Stimulated activated CD8-positive, alpha-beta memory T cell treated with anti-CD3 and anti-CD28 coated beads, Interleukin-4, amount 100 ng/mL, for 48 hours (primary cell): ENCODE results near the gene TASP1.
"Not testable (repeated sequence)": the region's sequence is repeated elsewhere in the genome, so short reads cannot be mapped to it uniquely, and the experiment has no call there.

ENCODE experiments used
- DNase-seq: peaks from one replicate; pipeline ENCODE4 v3.0.0-alpha.2; 2020

TASP1 gene

DNA sequence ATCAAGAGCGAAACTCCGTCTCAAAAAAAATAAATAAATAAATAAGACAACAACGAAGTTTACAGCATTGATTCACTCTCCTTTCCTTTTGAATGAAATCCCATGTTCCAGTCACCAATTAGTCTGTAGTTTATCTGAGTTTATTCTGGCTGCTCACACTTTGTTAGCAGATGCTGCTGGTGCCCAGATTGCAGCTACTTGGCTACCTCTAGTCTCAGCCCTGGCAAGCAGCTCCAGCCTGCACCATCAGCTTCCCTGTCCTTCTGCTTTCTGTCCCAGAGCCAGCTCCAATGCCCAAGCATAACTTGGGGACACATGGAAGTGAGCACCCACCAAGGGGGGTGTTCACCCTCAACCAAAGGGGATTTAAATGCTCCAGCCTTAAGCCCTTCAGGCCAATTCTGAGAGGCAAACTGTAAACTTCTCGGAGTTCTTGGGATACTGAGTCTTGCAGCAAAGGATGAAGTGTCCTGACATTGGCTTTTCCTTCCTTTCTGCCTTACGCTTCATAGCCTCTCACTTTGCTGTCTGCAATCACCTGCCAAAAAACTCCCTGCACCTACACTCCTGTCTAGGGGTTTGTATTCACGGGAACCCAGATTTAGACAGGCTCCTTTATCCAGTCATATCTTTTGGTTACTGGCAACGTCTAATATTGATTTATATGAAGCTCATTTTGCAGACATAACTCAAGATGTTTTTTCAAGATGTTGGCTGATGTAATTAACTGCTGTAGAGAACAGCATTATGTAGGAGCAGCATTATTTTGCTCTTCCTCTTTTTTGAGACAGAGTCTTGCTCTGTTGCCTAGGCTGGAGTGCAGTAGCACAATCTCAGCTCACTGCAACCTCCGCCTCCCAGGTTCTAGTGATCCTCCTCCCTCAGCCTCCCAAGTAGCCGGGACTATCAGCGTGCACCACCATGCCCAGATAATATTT is 9.8 kb upstream of the TASP1 start:
- DNase-seq, result no peak

DNA sequence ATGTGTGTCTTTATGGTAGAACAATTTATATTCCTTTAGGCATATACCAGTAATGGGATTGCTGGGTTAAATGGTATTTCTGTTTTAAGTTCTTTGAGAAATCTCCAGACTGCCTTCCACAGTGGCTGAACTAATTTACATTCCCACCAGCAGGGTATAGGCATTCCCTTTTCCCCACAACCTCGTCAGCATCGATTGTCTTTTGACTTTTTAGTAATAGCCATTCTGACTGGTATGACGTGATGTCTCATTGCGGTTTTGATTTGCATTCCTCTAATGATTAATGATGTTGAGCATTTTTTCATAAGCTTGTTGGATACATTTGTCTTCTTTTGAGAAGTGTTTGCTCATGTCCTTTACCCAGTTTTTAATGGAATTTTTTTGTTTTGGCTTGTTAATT is 5.3 kb upstream of the TASP1 start:
- DNase-seq, result no peak

DNA sequence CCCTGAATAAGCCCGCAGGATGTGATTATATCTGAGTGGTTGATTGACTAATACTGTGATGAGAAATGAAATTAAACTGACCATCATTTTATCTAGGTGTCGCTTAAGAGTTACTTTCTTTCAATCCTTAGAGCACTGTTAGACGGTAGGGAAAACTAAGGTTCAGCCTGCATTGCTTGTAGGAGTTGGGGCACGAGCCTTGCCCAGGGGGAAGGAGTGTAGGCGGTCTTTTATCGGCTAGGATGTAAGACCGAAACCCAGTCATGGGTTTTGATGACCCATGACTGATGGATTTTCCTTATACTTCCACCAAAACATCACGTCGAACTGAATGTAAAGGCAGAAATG is 392 bp upstream of the TASP1 start:
- no peak for DNase-seq

DNA sequence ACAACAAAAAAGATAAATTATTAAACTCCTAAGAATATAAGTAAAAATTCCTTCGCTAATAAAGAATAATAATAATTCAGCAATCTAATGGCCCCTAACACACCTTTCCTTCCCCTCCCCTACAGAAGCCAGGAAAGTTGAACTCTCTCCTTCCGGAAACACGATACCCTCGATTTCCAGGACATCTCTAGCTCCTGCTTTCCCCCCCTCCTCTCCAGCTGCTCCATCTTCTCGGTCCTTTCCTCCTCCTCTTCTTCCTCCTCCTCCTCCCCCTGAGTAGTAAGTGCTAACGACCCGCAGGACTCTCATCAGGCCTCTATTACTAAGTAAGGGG is 603 bp downstream of the TASP1 start:
- no peak for DNase-seq

DNA sequence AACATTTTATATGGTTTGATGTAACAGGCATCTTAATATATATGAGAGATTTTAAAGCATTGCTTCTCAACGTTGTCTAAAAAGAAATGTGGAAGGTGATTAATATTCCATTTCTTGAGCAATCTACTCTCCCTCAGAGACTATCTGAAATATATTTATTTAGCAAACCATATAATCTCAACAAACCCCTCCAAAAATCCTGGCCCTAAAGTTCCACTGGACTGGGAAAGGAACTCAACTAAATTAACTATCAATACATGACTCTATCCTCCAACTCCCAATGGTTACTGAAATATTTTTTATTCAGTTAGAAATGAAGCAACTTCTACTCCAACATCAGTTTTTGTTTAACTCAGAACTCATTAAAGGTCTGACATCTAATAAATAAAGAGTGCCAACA is 6.3 kb downstream of the TASP1 start:
- no peak for DNase-seq

DNA sequence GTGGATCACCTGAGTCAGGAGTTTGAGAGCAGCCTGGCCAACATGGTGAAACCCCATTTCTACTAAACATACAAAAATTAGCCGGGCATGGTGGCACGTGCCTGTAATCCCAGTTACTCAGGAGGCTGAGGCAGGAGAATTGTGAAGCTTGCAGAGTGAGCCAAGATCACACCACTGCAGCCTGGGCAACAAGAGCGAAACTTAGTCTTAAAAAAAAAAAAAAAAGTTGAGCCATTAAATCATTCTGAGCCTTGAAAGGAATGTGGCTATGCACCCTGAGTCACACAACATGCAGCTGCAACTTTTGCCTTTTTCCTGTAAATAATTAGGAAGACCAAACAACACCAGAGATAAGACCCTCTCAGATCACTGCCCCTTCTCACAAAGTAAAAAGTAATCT is 11.2 kb downstream of the TASP1 start:
- DNase-seq, result not testable (repeated sequence)

DNA sequence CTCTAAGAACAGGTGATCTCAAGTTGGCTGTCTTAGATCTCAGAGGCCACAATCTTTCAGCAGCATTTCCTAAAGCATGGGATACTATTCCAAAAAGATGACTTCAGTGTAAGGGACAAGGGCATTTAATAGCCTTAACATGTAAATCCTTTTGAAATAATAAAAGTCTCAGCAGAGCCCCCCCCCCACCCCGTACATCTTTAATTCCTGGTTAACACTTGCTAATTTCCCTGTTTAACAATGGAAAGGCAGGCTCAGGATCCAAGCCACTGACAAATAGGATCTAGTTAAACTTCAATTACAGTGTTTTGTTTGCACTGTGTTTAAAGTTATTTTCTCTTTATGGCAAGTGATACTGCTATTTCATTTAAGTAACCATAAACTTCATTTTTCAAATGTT is 12.0 kb downstream of the TASP1 start:
- DNase-seq, result no peak

DNA sequence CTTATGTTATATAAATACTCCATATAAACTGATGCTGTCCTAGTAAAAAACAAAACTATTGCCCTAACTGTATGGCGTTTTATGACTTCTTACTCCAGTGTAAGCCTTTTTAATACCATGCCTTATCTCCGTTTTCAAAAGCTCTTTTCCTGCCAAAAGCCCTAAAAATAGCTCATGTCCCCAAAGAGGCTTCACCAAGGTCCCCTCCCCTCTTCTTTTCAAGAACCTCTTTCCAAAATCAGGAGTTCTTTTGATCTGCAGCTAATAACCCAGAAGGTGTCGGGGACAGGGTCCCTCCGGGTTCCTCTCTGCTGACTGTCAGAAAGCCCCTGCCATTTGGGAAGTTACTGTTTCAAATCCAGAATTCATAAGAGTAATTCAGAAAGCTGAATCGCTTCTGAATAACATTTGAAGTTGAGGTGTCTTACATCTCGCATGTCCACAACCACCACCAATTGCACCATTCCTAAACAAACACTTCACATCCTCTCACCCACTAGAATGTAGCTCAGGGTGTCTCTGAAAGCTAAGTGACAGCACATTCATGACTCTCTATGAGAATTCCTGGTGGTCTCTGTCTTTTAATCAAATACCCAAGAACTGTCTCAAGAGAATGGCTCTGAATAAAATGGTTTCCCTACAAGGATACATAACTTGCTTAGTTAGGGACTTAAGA is 13.3 kb downstream of the TASP1 start:
- DNase-seq, result no peak

DNA sequence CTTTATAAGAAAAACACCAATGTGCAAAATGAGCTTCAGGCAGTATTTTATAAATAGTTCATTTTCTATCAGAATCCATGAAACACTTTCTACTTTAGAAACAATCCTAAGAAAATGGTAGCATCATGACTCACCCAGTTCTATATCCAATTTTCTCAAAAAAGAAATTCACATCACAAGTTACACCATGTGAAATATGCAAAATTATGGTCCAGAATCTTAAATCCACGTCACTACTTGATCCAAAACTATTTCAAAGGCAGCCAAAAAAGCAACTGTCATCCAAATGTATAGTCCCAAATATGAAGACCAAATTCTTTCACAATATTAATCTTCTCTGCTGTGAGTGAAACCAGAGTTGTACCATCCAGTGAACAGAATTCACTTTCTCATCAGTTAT is 19.3 kb downstream of the TASP1 start:
- not testable (repeated sequence) for DNase-seq

DNA sequence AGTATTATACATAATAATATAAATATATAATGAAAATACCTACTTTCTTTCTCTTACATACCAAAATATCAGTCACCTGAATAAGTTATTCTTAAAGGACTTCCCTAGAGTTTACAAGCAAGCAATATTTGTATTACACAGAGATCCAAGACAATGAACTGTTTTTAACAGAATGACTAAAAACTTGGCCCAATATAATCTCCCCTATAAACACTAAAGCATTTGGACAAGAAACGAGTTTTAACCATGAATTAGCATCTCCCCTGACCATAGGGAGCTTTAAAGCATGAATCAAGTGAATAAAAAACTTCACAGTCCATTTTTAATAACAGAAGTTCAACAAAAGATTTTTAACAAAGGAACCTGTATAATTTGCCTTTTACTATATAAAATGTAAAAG is 20.3 kb downstream of the TASP1 start:
- DNase-seq, result not testable (repeated sequence)

DNA sequence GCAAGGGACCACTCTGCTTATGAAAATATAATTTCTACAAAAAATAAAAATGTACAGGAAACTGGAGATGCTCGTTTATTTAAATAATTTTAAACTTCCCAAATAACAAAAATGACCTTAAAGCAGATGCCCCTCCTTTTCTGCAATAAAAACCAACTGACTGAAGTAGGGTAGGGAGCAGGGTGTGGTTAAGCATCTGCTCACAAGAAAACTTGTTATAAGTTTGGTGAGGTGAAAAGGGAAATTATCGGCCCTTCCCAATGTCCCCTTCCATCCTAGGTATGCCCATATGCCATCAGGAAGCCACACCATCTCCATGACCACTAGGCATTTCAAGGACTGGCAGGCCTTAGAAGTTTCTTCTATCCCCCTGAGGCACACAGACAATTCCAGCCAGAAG is 21.1 kb downstream of the TASP1 start:
- not testable (repeated sequence) for DNase-seq

DNA sequence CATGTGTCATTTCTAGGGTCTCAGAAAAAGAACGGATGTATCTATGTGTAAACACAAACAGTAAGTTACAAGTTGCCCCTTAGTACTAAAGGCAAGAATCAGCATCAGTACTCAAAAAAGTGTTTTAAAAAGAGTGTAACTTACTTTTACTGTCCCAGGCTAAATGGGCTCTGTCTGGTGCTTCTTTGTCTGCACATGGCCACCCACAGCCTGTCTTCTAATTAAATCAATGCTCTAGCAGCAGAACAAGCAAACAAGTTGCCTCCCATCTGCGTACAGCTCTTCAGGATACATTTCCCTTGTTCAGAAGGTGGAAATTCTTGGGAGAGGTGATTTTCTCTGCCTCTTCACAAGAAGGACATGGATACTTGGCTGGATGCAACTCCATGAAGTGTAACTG is 22.0 kb downstream of the TASP1 start:
- not testable (repeated sequence) for DNase-seq

DNA sequence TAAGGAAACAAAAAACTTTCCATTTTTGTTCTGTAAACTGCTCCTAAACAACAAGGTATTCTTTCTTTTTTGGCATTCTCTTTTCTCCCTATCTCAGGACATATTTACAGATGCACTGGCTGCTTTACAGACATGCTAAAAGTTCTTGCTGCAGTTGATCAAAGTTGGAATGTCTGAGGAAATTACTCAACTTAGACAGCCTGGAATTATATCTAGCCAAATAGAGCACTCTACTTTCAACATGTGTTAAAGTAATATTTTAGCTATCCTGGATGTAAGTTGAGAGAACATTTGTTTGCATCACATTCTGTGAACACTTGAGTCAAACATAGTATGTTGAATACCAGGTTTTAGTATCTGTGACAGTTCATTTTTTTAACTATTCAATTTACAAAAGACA is 24.8 kb downstream of the TASP1 start:
- no peak for DNase-seq

DNA sequence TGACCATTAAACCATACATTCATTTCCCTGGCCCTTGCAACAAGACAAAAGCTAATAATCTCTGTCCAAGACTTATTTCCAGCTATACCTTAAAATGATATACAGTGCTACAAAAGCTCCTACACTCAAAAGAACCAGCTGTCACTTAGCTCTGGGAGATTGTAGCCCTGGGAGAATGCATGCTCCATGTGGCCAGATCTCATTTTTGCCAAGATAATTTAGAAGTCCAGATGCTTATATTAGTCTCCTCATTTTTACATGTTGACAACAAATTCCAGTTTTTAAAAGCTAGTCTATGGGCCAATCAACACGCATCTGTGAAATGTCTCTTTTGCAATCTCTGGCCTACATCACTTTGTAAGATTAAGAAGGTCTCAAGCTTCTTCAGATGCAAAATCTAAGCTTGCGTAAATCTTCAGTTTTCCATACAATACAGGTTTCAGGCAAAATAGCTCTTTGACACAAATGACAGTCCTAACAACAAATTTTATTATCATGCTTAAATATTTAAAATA is 27.1 kb downstream of the TASP1 start:
- no peak for DNase-seq

DNA sequence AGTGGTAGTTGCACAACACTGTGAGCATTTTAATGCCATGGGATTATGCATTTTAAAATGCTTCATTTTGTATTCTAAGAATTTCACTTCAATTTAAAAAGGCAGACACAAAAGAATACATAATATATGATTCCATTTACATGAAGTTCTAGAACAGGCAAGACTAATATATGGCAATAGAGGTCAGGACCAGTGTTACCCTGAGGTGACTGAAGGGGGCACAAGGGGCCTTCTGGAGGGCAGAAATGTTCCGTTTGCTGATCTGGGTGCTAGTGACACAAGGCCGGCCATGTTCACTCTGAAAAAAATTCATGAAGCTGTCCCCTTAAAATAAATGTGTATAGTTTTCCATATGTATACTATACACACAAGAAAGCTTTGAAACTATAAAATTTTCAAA is 28.5 kb downstream of the TASP1 start:
- DNase-seq, result no peak

DNA sequence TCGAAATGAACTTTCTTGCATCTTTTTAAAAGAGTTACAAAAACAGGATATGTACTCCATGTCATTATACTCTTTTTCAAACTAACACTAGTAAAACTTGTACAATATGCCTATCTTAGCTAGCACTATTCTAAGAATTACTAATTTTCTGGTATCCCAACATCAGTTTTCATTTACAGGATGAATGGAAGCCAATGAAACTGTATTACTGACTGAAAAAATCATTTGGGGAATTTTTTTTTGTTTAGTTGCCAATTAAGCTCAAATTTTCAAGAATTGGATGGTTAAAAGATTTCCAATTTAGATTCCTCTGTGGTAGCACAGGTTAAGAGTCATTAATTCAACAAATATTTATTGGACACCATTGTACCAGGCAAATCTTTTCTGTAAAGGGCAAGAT is 30.7 kb downstream of the TASP1 start:
- no peak for DNase-seq

DNA sequence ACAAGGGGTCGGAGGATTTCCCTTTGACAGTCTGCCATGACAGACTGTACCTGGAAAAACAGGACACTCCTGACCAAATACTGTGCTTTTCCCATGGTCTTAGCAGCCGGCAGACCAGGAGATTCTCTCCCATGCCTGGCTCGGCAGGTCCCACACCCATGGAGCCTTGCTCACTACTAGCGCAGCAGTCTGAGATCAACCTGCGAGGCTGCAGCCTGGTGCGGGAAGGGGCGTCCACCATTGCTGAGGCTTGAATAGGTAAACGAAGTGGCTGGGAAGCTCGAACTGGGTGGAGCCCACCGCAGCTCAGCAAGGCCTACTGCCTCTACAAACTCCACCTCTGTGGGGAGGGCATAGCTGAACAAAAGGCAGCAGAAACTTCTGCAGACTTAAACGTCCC is 45.3 kb downstream of the TASP1 start:
- not testable (repeated sequence) for DNase-seq

DNA sequence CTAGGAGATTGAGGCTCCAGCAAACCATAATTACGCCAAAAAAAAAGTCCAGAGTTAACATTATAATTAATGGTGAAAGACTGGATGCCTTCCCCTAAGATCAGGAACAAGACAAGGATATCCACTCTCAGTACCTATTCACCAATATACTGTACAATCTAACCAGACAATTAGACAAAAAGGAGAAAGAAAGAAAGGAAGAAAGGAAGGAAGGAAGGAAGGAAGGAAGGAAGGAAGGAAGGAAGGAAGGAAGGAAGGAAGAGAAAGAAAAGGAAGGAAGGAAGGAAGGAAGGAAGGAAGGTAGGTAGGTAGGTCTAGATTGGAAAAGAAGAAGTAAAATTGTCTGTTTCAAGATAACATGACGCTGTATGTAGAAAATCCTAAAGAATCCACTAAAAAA is 50.7 kb downstream of the TASP1 start:
- DNase-seq, result no peak

DNA sequence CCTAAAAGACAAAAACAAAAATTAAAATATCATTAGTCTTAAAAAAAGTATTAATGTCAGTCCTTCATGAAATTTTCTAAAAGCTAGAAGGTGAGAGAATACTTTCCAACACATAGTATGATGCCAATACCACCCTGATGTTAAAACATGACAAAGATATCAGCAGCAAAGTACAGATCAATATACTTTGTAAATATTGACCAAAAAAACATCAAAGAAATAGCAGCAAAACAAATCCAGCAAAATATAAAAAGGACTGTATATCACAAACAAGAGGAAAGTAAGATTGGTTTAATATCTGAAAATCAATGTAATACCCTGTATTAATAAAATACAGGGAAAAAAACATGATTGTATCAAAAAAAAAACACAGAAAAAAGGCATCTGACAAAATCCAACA is 51.4 kb downstream of the TASP1 start:
- DNase-seq, result no peak

DNA sequence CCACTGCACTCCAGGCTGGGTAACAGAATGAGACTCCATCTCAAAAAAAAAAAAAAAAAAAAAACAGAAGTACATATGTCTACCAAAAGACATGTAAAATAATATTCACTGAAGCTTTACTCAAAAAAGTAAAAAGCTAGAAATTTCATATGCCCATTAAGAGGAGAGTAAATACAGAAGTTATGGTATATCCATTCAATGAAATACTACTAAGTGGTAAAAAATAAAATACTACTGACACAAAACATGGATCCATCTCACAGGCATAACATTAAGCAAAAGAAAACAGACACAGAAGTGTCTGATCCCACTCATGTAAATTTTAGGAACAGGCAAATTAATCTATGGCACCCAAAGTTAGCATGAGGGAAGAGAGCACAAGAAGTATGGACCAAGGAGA is 52.6 kb downstream of the TASP1 start:
- DNase-seq, result no peak

DNA sequence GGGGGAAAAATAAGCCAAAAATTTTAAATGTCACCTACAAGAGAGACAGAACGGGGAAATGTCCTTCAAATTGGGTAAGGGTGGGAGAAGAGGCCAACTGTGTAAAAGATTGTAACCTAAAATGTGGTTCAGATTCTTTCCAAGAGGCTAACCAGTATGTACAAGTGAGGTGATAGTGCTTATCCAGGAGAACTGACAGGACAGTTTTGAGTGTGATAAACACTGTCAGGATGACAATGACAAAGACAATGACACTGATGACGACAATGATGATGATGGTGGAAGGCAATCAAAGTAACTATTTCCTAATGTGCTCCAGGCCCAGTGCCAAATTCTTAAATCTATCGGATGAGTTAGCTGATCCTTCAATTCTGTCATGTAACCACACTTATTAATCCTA is 57.3 kb downstream of the TASP1 start:
- DNase-seq, result no peak

DNA sequence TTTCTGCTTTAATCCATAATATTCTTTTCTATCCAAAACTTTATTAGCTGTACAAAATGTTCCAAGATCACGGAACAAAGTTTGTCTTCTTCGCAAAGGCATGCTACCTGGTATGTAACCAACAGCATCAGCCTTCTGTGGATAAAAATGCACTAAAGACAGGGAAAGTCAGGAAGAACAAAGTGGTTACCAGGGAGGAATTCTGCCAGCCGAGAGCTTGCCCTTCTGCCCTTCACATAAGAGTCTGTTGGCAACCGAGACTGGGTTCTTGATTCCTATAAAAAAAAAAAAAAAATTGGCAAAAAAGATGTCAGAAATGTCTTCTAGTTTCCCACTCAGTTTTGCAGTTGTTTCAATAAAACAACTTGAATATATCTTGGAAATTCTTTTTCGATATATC is 58.0 kb downstream of the TASP1 start:
- DNase-seq, result no peak

DNA sequence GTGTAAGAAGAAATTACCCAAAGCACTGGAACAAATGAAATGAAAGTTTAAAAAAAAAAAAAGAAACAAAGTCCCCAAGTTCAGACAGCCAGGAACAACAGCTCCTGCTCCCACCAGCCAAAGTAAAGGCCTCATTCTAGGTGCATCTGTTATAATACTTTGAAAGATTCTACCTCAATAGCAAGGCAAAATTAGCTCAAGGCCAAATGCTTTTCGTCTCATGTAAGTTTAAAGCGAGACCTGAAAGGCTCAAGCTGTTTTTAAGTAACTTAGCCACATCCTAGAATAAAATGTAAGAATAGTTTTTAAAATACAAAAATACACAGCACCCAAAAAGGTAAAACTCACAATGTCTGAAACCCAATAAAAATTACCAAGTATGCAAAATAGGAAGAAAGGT is 64.7 kb downstream of the TASP1 start:
- DNase-seq, result no peak

DNA sequence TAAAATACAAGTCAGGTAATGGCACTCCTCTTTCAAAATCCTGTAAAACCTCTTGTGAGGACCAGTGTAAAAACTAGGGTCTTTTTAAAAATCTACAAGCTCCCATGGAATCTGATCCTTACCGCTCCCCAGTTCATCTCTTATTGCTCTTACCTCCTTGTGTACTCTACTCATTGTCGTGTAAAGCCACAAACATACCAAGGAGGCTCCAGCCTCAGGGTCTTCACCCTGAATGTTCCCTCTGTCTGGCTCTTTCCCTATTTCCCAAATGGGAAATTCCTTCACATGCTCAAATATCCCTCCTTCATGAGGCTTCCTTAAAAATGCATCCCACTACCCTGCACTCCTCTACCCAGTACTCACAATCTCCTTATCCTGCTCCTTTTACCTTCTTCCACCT is 67.1 kb downstream of the TASP1 start:
- DNase-seq, result no peak

DNA sequence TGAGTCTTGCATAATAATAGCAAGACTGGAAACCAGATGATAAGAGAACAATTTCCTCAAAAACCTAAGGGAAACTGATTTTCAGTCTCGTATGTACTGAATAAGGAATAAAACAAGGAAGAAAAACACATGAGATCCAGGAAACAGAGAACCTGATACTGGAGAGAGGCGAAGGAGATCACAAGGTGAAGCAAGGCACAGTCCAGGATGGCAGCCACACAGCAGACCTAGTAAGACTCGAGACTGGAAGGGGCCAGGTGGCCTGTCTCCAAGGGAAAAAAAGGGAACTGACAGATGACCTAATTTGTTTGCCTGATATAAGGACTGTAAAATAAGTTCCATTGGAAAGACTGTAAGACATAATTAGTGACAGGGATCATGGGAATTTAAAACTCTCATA is 71.1 kb downstream of the TASP1 start:
- DNase-seq, result no peak
